ENCODE data around the gene PALB2.
A peak's percentile ranks its signal among the peaks of the same experiment; 100 is the strongest.
"Not testable (repeated sequence)": the region's sequence is repeated elsewhere in the genome, so short reads cannot be mapped to it uniquely, and the experiment has no call there.

The PALB2 gene

DNA sequence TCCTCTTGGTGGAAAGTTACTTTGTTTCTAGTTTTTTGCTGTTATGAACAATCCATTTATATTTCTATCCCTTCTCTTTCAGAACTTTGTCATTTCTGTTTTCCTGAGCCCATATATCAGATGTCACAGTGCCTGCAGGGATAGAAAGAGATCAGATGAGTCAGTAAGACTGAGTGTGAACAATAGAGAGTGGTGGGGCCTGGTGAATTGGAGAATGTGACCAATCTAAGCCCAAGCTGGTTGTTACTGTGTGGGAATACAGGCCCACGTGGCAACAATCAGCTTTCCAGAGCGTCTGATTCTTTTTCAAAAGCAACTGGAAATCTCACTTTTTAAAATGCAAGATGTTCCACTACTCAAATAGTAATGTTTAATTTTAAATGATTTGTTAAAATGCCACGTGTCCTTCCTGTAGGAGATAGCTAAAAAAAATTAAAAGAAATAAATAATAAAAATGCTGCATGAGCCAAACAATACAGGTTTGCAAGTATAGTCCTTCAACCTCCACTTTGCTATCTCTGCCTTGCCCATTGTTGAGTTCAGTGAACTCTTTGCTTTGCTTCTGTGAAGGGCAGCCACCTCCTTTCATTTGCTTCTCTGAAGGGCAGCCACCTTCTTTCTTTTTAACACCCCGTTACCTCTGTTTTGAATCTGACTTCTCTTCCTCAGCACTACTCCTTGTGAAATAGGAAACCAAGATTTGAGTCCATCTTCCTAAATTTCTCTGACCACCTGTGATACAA, 9.7 kb upstream of the PALB2 start:
- no peak for DNase-seq (ENCODE audit: extremely low read depth in 1 of 2, low read depth in 1 of 2)

DNA sequence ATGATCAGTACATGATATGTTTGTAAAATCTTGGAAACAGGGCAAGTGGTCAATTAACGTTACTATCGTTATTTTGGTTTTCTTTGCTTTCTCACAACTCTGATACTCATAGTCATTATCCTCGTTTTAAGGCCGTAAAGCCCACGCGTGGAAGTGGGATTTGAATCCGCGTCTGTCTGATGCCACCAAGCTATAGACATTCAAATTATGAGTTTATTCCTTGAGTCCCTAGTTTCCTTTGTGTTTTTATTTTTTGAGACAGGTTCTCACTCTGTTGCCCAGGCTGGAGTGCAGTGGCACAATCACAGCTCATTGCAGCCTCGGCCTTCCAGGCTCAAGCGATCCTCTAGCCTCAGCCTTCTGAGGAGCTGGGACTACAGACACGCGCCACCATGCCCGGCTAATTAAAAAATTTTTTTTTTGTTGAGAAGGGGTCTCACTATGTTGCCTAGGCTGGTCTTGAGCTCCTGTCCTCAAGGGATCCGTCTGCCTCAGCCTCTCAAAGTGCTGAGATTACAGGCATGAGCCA, 1.2 kb upstream of the PALB2 start:
- no peak for DNase-seq (ENCODE audit: extremely low read depth in 1 of 2, low read depth in 1 of 2)

DNA sequence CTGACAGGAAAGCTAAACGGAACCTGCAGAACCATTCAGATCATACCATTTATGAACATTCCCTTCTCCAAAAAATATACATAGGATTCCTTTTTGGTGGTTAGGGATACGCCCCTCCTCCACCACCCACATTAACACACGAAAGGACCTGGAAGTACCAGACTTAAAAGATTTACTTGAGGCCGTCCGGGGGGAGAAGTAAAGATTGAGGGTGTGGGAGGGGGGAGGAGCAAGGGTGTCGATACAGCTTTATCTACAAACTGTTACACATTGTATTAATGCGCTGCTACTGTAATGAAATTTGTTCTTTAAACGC, 537 bp downstream of the PALB2 start:
- no peak for DNase-seq (ENCODE audit: extremely low read depth in 1 of 2, low read depth in 1 of 2)

DNA sequence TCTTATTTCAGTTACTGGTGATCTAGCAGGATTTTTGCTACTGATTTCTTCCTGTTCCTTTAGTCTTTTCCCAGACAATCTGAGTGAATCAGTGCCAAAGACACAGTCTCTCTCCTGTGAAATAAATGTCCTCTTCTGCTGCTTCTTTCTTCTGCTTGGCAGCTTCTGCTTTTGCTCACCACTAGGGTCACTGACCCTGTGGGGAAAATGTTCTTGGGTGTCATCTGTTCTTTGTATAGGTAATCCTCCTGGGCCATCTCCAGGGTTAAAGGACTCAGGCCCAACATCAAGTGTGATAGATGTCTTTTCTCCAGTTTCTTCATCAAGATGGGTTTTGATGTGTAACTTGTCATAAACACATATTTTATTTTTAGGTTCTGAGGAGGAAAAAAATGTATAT, 5.2 kb downstream of the PALB2 start:
- DNase-seq (ENCODE audit: extremely low read depth in 1 of 2, low read depth in 1 of 2), result no peak

DNA sequence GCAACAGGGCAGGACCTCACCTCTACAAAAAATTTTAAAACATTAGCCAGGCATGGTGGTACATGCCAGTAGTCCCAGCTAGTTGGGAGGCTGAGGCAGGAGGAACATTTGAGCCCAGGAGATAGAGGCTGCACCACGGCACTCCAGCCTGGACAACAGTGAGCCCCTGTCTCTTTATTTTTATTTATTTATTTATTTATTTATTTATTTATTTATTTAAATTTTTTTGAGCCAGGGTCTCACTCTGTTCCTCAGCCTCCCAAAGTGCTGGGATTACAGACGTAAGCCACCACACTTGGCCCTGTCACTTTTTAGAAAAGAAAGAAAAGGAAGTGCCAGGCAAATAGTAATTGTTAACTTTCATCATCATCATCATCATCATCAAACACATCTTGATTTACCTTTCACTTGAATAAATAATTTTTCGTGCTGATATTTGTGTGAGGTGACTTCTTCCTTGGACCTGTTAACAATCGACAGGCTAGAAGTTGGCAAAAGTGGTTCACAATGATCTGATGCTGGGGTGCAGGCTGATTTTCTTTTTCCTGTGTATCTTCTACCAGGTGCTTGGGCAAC, 6.6 kb downstream of the PALB2 start:
- no peak for DNase-seq (ENCODE audit: extremely low read depth in 1 of 2, low read depth in 1 of 2)

DNA sequence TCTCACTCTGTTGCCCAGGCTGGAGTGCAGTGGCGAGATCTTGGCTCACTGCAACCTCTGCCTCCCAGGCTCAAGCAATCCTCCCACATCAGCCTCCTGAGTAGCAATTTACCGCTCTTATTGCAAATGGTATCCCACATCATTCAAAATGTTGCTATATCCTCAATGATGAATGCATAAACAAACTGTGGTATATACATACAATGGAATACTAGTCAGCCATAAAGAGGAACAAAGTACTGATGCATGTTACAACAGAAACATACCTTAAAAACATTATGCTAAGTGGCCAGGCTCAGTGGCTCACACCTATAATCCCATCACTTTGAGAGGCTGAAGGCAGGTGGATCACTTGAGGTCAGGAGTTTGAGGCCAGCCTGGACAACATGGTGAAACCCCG, 9.2 kb downstream of the PALB2 start:
- not testable (repeated sequence) for DNase-seq (ENCODE audit: extremely low read depth in 1 of 2, low read depth in 1 of 2)

DNA sequence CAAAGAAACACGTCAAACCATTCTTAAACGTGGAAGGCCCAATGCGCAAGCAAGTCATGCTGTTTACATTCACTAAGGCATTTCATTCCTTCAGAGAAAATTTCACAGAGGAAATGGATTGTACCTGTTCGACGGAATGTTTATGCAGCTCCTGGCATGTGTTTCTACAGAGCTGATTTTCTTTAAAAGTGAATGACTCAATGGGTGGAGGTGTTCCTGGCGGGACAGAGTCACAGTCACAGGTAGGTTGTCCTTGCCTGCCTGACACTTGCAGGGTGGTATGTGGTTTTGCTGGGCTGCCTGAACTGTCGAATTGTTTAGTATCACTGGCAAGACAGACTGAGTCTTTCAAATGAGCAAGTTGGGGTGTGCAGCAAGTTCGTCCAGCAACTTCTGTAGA, 11.6 kb downstream of the PALB2 start:
- DNase-seq (ENCODE audit: extremely low read depth in 1 of 2, low read depth in 1 of 2), result no peak

DNA sequence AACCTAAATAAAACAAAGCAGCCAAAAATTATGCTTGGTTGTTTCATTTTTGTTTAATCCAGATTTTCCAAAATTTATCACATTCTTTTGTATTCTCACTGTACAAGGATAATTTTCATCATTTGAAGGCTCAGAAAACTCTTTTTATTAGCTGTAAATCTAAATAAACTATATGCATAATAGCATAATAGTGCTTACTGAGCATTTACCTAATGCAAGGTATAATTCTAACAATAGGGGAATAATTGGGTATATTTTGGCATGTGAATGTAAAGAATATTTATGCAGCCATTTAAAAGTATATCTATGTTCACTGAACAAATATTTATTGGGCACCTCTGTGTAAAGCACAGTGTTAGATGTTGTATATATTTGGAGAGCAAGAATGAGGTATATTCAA, 17.0 kb downstream of the PALB2 start:
- no peak for DNase-seq (ENCODE audit: extremely low read depth in 1 of 2, low read depth in 1 of 2)

DNA sequence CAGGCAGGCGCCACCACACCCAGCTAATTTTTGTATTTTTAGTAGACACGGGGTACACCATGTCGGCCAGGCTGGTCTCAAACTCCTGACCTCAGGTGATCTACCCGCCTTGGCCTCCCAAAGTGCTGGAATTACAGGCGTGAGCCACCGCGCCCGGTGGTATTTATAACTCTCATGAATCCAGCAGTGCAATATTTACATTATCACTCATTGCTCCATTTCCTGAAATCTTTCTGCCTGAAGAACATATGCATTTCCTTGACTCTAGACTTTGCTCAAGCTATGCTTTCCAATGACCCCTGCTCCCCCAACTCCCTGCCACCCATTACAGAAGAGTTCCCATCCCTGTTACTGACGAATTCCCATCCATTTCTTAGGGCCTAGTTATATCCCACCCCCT, 25.3 kb downstream of the PALB2 start:
- DNase-seq (ENCODE audit: extremely low read depth in 1 of 2, low read depth in 1 of 2), result no peak

DNA sequence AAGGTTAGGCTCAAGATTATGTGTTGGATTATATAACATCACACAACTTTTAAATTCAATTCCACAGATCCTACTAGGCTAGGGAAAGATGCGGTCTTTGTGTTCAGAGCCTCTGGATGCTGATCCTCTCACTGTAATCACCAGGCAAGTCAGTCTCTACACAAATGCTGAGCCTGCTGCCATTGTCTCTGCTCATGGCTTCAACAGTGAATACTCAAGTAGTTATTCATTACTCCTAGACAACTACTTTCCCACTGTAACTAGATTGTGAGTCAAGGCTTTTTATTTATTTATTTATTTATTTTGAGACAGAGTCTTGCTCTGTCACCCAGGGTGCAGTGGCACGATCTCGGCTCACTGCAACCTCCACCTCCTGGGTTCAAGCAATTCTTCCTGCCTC, 29.2 kb downstream of the PALB2 start:
- no peak for DNase-seq (ENCODE audit: extremely low read depth in 1 of 2, low read depth in 1 of 2)

DNA sequence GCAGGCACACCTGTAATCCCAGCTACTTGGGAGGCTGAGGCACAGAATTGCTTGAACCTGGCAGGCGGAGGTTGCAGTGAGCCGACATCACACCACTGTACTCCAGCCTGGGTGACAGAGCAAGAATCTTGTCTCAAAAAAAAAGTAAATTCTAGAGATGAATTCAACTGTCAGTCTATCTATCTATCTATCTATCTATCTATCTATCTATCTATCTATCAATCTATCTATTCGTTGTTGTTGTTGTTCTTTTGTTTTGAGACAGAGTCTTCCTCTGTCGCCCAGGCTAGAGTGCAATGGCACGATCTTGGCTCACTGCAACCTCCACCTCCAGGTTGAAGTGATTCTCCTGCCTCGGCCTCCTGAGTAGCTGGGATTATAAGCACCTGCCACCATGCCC, 30.2 kb downstream of the PALB2 start:
- DNase-seq (ENCODE audit: extremely low read depth in 1 of 2, low read depth in 1 of 2), result not testable (repeated sequence)

DNA sequence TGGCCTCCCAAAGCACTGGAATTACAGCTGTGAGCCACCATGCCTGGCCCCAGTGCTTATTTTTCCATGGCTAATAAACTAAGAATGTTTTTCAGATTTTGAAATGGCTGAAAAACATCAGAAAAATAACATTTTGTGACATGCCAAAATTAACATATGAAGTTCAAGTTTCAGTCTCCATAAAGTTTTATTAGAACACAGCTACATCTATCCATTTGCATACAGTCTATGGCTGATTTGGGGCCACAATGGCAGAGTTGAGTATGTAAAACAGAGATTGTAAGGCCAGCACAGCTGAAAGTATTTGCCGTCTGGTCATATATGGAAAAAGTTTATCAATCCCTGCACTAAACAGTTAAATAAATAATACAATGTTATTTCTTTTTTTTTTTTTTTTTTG, 31.2 kb downstream of the PALB2 start:
- DNase-seq (ENCODE audit: extremely low read depth in 1 of 2, low read depth in 1 of 2), result no peak

DNA sequence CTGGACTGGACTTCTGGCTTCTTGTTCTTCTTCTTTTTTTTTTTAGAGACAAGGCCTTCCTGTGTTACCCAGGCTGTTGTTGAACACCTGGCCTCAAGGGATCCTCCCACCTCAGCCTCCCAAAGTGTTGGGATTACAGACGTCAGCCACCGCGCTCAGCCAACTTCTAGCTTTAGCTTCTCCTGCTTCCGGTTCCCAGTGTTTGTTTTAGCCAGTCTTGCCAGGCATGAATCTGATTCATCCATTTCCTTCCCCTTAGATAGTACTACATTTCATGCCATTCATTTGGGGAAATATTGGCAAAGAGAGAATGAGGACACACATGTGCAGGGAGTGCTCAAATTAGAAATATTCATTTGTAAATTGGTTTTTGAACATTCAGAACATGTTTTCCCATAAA, 32.9 kb downstream of the PALB2 start:
- DNase-seq (ENCODE audit: extremely low read depth in 1 of 2, low read depth in 1 of 2), result no peak

DNA sequence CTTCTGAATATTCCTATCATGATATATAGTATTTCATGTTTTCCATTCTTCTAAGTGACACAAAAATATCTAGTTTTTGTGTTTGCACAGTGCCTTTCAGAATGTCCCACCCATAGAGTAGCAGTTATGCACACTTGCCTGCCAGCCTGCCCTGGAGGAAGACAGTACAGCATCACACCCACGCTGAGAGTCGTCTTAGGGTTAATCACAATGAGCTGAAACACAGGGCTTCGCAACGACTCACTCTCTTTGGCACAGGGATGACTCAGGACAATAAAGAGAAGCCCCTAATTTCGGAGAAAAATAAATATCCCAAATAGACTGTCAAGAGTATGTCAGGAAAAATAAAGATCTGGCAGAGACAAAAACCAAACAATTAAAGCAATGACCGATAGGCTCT, 33.4 kb downstream of the PALB2 start:
- DNase-seq (ENCODE audit: extremely low read depth in 1 of 2, low read depth in 1 of 2), result no peak

DNA sequence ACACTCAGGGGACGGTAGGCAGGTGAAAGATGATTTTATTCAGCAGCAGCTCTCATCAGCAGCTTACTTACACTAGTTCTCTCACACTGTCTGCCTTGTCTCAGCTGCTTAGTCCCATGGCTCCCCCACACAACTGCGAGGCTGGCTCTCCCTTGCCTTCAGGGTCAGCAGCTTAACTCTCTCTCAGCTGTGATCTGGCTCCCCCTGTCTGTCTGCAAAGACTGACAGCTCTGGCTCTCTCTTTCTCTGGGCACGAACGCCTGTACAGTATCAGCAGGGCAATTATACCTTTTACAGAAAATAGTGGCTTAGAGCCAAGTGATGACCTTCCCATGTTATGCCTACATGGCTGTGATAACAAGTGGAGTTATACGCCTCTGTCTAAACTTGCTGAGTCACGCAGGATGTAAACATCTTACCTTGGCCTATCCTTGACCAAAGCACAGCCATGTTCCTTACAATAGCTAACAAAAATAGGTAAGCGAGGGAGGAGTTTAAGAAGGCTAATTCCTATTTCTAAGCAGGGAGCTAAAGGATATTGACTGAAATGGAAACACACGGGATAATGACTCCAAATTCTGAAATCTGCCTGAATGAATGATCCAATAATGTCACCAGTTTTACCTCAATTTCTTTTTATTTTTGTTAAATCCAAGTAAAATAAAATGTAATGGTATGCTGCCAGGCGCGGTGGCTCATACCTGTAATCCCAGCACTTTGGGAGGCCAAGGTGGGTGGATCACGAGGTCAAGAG, 43.9 kb downstream of the PALB2 start:
- DNase-seq (ENCODE audit: extremely low read depth in 1 of 2, low read depth in 1 of 2), result no peak

DNA sequence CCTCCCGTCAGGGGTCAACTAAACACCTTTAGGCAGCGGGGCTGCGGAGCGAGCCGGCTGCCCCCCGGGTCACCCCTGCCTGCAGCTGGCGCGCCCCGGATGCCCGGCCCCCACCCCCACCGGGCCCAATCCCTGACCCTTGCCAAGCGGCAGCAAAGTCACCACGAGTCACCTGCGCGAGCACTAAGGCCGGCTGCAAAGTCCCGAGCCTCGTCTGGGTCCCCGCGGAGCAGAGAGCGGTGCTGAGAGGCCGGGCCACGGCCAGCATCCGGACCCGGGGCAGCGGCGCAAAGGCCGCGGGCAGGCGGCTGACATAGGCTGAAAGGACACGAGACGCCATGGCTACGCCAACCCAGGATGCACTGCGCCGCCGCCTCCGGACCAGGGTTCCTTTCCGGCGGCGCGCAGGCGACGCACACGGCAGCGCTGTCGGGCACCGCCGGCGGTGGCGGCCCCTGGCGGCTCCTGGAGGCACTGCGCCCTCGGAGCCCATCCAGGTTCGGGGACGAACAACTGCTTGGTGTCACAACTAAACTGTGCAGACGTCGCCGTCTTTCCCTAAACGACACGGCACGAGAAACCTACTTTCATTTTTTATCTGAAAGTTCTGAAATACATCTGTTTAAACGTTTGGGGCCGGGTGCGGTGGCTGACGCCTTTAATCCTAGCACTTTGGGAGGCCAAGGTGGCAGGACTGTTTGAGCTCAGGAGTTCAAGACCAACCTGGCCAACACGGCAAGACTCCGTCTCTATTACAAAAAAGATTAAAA, 45.0 kb downstream of the PALB2 start, which contains the start of gene NDUFAB1:
NDUFAB1 (minus strand) TSS at position 366 of the 770 bp plus-strand sequence; CDS start at position 340, 26 bp downstream.
- DNase-seq (ENCODE audit: extremely low read depth in 1 of 2, low read depth in 1 of 2), result peak; percentile 78 to 79

DNA sequence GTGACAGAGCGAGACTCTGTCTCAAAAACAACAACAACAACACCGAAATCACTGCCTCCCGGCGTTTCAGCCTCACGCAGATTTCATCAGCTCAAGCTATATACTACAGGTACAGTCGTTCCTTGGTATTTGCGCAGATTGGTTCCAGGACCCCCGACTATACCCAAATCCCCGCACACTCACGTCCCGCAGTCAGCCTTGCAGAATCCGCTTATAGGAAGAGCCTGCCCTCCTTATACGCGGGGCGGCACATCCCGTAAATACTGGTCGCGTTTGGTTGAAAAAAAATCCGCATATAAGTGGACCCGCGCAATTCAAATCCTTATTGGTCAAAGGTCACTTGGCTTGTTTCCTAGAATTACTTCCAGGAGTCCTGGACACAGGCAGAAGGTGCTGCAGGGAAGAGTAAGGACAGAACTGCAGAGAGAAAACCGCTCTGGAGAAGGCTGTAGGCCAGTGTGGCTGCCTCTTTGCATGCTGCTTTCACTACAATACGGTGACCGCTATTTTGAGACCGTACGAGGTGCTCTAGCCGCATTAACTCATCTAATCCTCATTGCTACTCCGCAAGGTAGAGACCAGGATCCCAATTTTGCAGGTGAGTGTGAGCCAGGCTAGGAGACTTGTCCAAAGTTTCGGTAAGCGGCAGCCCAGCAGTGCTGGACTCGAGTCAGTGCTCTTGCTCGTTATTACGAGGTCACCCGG, 45.7 kb downstream of the PALB2 start:
- DNase-seq (ENCODE audit: extremely low read depth in 1 of 2, low read depth in 1 of 2), result no peak

DNA sequence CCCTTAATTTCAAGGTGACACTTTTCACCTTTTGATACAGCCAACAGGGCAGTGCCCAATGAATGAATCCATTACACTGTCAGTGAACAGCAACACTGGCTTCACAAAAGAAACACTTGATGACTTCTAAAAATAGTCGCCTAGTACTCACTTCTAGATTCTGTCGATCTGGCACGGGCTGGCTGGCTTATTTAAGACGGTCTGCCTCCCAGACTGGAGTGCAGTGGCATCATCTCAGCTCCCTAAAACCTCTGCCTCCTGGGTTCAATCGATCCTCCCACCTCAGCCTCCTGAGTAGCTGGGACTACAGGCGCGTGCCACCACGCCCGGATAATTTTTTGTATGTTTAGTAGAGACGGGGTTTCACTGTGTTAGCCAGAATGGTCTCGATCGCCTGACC, 46.9 kb downstream of the PALB2 start:
- DNase-seq (ENCODE audit: extremely low read depth in 1 of 2, low read depth in 1 of 2), result no peak

DNA sequence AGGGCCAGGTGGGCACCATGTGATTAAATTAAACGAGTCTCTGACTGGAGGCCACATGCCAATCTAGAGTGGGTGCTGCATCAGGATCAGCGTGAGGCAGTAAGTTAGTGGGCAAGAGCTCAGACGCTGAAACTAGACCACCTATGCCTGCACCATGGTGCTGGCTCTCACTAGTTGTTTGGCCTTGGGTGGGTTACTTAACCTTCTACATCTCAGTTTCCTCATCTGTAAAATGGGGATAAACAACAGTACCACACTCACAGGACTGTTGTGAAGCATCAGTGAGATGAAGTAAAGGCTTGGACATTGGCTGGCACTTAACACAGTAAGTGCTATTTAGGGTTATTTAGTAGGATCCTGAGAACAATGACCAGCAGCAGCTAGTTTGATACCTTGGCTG, 50.9 kb downstream of the PALB2 start:
- no peak for DNase-seq (ENCODE audit: extremely low read depth in 1 of 2, low read depth in 1 of 2)

DNA sequence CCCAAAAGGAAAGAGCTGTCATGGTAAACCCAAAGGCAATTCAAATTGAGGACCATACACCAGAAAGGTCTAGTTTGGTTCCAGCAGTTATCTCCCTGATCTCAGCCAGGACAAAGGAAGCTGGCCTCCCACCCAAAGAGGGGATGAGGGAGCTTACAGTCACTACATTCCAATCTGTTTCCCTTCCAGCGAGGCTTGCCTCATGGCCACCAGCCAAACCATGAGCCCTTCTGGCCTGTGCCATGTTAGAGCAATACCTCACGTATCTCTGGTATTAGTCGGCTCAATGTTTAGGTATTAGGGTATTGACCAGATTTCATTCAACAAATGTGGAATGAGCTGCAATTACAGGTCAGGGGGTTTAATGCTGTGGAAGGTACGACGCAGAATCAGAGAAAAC, 53.4 kb downstream of the PALB2 start:
- DNase-seq (ENCODE audit: extremely low read depth in 1 of 2, low read depth in 1 of 2), result no peak
